GM12878 (cell line): ENCODE data around the gene CBX7. TPM values are rescaled to one million over a fixed set of nuclear protein-coding genes. Genes with fewer than 3 reads are reported as not detected.

Experiments
- ATF7 ChIP-seq: fragments of 450-650 bp; IDR thresholded peaks from 2 replicates; pipeline ENCODE4 v1.6.1; 2016; ENCODE audit warnings: low read depth, mild to moderate bottlenecking
- PBX3 ChIP-seq: IDR thresholded peaks from 2 replicates; pipeline ENCODE4 v1.6.1; 2011; ENCODE audit warnings: mild to moderate bottlenecking, low read depth, low read length, moderate library complexity; ENCODE audit not compliant: insufficient replicate concordance
- PML ChIP-seq: IDR thresholded peaks from 2 replicates; pipeline ENCODE4 v1.6.1; 2012; ENCODE audit warnings: low read length, inconsistent platforms
- YY1 ChIP-seq: IDR thresholded peaks from 2 replicates; pipeline ENCODE4 v1.6.1; 2011; ENCODE audit warnings: low read depth, mild to moderate bottlenecking, low read length
- polyA plus RNA-seq, 11 experiments: library from polyadenylated mRNA; depleted of rRNA in 4 of 11; unstranded in 6 of 11; stranded (reverse) in 5 of 11; fragments of >200 nt; fragmentation: Nextera tagmentation in 4 of 11; fragmentation: Illumina TruSeq in 1 of 11; extraction: Ambion mirVana in 4 of 11; extraction: Trizol in 1 of 11; gene quantifications; 1 replicate in 1 of 11; 2 replicates in 10 of 11; pipeline versions ENCODE4 v1.2.1 to v1.2.3, GENCODE V29; 2011 to 2016; ENCODE audit warnings: inconsistent platforms in 2 of 11, missing spikeins in 2 of 11, low read depth in 1 of 11
- total RNA-seq, 4 experiments: library from RNA; depleted of rRNA in 3 of 4; stranded (reverse); fragments of >200 nt in 3 of 4; fragmentation: Illumina TruSeq in 1 of 4; extraction: Trizol in 1 of 4; gene quantifications; 2 replicates each; pipeline versions ENCODE4 v1.2.1 to v1.2.3, GENCODE V29; 2013 to 2021
- TF ChIP-seq, protein P1 (sequence below): fragments of 450-650 bp; IDR thresholded peaks from 2 replicates; pipeline ENCODE4 v1.6.1; 2017; ENCODE audit warnings: mild to moderate bottlenecking, moderate library complexity
- TF ChIP-seq, protein P2 (sequence below): fragments of 450-650 bp; IDR thresholded peaks from 2 replicates; pipeline ENCODE4 v1.6.1; 2016; ENCODE audit warnings: mild to moderate bottlenecking

The CBX7 gene
- total and polyA plus RNA-seq, 10 of the 15 experiments (the other 5 are each of a cell fraction or from before 2014, with no cell fraction given) = 0.18 to 17.2 (median 5.6) TPM

- TF ChIP-seq PBX3 (peak; percentile 88), PML (no peak), YY1 (no peak), ATF7 (peak; percentile 37)
- TF ChIP-seq, protein P1, sequence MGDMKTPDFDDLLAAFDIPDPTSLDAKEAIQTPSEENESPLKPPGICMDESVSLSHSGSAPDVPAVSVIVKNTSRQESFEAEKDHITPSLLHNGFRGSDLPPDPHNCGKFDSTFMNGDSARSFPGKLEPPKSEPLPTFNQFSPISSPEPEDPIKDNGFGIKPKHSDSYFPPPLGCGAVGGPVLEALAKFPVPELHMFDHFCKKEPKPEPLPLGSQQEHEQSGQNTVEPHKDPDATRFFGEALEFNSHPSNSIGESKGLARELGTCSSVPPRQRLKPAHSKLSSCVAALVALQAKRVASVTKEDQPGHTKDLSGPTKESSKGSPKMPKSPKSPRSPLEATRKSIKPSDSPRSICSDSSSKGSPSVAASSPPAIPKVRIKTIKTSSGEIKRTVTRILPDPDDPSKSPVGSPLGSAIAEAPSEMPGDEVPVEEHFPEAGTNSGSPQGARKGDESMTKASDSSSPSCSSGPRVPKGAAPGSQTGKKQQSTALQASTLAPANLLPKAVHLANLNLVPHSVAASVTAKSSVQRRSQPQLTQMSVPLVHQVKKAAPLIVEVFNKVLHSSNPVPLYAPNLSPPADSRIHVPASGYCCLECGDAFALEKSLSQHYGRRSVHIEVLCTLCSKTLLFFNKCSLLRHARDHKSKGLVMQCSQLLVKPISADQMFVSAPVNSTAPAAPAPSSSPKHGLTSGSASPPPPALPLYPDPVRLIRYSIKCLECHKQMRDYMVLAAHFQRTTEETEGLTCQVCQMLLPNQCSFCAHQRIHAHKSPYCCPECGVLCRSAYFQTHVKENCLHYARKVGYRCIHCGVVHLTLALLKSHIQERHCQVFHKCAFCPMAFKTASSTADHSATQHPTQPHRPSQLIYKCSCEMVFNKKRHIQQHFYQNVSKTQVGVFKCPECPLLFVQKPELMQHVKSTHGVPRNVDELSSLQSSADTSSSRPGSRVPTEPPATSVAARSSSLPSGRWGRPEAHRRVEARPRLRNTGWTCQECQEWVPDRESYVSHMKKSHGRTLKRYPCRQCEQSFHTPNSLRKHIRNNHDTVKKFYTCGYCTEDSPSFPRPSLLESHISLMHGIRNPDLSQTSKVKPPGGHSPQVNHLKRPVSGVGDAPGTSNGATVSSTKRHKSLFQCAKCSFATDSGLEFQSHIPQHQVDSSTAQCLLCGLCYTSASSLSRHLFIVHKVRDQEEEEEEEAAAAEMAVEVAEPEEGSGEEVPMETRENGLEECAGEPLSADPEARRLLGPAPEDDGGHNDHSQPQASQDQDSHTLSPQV = peak; percentile 96
- TF ChIP-seq, protein P2, sequence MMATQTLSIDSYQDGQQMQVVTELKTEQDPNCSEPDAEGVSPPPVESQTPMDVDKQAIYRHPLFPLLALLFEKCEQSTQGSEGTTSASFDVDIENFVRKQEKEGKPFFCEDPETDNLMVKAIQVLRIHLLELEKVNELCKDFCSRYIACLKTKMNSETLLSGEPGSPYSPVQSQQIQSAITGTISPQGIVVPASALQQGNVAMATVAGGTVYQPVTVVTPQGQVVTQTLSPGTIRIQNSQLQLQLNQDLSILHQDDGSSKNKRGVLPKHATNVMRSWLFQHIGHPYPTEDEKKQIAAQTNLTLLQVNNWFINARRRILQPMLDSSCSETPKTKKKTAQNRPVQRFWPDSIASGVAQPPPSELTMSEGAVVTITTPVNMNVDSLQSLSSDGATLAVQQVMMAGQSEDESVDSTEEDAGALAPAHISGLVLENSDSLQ = peak; percentile 93
These were observed 41.6 kb downstream of the CBX7 start (continued) for GRCh38 chr22:39110631-39111561.
